T-helper 2 cell (primary cell): Measurements from ENCODE around the gene KRTAP5-6.
"Not testable (repeated sequence)": the region's sequence is repeated elsewhere in the genome, so short reads cannot be mapped to it uniquely, and the experiment has no call there.

Experiments
- DNase-seq, 5 experiments: peaks; one replicate each; pipeline versions ENCODE4 v3.0.0 to v3.0.0-alpha.2; 2012 to 2022

KRTAP5-6 gene

DNA sequence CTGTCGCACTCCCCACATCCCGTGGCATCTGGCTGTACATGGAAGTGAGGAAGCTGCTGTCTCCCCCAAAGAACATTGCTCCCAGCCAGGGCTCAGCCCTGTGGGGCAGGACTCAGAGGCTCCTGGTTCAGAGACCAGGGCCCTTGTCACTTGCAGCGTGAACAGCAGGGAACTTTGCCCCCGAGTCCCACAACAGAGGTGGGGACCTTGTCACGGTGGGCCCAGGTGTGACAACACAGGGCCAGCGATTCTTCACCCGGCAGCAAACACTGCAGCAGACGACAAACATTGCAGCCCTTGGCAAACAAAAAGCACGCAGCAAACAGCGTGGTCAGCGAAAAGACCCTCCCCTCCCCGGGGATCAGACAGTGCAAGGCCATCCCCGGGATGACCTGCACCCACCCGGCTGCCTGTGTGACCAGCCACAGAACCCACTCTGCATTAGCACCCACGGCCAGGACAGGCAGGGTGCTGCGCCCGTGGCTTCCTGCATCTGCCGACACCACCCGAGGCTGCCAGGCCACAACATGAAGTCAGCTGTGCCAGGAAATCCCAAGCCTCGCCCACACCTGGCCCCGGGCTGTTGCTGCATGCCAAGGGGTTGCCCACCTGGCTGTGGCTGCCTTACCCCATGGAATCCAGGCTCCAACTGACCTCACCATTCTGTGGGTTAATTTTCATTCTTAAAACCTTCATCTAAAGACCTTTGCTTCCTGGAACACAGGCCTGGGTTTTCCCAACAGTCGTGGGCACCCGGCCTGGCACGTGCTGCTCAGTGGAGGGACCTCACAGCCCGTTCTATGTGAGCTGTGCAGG lies 35.3 kb upstream of the KRTAP5-6 start:
- DNase-seq: not testable (repeated sequence)

DNA sequence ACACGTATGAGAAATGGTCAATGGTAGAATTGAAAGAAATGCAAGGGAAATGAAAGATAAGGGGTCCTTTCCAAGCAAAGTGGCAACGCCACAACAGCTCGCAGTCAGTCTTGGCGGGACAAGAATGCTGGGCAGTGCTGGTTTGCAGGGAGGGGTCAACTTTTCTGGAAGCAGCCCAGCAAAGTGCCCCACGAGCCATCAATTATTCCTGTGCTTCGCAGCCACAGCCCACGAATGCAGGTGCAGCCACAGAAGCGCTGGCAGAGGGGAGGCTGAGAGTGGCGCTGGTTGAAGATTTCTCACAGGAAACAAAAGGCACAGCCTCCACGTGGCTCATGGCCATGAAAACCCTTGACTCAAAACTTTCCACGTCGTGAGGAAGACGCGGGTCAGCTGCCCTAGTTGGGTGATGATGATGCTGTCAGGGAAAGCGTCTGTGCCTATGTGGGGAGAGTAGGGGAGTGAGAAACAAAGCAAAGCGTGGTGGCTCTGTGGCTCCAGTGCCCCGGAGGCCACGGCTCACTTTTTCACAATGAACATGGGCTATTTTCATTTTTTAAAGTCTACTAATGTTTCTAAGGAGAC lies 34.2 kb upstream of the KRTAP5-6 start:
- DNase-seq: not testable (repeated sequence)

DNA sequence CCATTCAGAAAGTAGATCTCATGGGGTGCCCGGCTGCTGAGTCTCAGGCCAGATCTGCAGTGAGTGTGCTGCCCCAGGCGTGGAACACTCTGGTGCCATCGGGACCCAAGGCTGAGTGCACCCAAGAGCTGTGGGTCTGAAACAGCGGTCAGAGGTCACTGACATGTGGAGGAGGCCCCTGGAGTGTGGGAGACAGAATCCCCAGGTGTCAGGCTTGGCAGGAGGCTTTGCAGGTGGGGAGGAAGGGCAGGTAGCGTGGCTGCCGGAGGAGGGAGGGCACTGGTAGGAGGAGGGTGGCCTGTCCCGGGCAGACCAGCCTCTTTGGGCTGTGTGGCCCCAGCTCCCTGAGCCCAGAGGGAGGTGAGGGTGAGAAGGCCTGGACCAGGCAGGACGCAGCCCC lies 31.7 kb upstream of the KRTAP5-6 start:
- no peak for DNase-seq

DNA sequence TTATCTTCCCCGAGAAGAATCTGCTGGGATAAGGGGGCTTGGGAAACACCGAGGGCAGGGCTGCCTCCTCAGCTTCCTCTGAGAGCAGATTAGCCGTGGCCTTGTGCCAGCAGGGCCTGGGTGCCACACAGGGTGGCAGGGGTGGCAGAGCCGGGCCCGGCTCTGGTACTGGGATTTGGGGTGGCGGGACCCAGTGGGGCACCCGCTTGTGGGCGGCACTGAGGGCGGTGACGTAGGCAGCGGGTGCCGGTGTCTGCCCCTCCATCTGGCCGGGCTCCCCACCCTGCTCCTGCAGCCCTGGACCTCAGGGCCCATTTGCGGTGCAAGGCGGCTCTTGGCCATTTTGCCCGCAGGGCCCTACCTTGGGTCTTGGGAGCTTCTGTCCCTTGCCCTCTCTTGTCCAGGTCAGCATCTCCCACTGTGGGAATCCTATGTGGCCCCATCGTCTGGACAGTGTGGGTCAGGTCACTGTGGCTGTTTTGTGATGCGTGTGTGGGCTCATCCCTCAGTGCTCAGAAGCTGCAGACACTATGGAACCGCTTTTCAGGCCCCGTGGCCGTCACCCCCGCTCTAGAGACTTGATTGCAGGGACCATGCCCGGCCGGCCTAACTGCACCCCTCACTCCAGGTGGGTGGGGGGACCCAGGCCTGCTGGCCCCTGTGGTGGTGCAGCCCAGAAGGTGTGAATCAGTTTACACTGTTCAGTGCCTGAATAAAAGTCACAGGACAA lies 29.7 kb upstream of the KRTAP5-6 start:
- no peak for DNase-seq

DNA sequence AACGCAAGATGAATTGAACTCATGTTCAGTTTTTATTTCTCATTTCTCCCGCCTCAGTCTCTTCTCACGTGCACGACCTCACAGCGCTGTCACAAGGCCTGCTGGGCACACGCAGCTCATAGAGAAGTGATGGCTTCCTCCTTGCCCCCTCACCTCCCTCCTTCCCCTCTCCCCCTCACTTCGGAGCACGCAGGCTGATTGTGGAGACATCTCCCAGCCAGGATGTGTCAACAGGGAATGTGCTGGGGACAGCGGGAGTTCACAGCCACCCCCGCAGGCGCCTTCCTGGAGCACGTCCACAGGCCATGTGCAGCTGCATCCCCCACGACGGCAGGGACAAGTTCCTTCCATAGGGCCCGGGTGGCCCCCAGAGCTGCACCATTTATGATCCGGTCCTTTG lies 29.1 kb upstream of the KRTAP5-6 start:
- DNase-seq: no peak

DNA sequence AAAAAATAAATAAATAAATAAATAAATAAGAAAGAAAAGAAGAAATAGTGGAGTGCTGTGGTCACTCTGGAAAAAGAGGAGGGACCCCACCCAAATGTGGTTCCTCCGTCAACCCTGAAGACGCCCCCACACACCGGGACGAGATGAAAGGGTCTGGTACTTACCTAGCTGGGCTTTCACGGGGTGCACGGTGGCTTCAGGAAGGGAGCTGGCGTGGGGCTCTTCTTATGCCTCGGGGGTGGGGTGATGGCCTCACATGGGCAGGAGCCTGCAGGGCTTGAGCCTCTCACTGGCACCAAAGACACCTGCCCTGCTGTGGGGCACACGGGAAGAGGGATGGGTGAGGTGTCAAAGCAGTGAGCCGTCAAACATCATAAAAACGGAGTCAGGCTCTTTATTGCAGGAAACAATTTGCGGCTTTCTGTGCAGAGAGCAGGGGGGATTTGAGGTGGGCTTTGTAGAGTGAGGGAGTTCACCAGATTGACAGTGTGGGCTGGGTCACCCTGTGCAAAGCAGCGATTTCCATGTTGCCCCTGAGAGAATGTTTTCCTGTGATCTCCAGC lies 28.0 kb upstream of the KRTAP5-6 start:
- no peak for DNase-seq

DNA sequence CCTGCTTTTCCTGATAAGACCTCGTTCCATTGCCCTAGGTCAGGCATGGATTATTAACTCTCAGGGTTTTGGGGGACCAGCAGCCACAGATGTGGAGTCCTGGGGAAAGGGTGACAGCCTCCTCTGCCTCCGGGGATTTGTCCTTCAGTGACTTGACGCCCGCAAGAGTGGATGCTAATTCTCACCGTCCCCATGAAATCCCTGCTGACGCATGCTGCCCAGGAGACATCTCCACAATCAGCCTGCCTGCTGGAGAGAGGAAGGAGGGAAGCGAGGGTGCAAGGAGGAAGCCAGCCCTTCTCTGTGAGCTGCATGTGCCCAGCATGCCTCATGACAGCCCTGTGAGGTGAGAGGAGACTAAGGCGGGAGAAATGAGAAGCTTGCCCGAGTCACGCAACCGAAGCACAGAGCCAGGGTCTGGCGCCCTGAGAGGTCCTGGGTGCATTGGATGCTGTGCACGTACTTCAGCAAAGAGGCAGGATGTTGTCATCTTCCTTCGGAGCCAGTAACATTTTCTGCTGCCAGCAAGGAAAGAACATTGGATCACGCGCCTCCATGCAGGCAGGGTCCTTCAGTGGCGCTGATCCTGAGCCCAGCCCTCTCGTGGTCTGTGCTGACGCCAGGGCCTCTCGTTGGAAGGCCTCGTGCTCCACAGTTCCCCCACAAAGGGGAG lies 27.3 kb upstream of the KRTAP5-6 start:
- DNase-seq: no peak

DNA sequence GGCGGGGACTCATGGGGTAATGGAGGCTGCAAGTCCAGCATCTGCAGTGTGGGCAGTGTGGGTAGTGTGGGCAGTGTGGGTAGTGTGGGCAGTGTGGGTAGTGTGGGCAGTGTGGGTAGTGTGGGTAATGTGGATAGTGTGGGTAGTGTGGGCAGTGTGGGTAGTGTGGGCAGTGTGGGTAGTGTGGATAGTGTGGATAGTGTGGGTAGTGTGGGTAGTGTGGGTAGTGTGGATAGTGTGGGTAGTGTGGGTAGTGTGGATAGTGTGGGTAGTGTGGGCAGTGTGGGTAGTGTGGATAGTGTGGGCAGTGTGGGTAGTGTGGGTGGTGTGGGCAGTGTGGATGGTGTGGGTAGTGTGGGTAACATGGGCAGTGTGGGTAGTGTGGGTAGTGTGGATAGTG lies 26.5 kb upstream of the KRTAP5-6 start:
- not testable (repeated sequence) for DNase-seq

DNA sequence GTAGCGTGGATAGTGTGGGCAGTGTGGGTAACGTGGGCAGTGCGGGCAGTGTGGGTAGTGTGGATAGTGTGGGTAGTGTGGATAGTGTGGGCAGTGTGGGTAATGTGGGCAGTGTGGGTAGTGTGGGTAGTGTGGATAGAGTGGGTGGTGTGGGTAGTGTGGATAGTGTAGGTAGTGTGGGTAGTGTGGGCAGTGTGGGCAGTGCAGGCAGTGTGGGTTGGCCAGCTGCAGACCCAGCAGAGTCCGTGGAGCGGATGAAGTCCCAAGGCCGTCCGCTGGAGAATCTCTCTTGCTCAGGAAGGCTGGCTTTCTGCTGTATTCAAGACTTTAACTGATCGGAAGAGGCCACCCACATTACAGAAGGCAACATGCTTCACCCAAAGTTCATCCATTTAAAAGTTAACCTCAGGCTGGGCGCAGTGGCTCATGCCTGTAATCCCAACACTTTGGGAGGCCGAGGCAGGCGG lies 26.1 kb upstream of the KRTAP5-6 start:
- DNase-seq: no peak

DNA sequence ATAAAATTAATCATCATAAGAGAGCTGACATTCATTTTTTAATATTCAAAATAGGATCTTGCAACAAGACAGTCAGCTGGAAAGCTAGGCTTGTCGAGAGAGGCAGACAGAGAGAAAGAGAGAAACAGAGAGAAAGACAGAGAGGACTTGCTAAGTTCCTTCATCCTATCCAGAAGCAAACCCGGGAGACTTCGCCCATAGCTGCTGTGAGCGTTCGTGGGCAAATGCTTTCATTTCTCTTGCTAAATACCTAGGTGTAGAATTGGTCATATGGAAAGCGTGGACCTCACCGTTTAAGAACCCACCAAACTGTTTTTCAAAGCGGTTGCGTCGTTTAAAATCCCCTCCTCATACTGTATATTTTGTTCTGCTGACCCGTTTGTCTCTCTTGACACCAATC lies 25.3 kb upstream of the KRTAP5-6 start:
- DNase-seq: no peak

DNA sequence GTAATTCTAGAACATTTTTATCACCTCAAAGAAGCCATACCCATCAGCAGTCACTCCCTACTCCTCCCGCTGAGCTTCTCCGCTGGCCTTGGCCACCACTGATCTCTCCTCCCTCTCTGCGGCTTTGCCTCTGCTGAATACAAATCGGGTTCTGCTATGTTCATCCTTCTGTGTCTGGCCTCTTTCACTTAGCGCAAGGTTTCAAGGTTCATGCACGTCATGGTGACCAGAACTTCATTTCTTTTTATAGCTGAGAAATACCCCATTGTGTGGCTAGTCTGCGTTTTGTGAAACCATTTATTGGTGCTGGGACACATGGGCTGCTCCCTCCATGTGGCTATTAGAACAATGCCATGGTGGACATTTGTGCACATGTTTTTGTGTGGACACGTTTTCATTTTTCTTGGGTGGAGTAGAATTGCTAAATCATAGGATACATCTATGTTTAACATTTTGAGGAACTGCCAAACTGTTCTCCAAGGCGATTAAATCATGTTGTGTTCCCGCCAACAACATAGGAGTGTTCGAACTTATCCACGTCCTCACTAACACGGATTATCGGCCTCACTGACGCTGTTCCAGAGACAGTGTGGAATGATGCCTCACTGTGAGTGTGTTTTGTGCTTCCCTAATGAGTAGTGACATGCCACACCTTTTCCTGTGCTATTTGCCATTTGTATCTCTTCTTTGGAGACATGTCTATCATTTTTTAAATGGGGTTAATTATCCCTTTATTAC lies 24.2 kb upstream of the KRTAP5-6 start:
- no peak for DNase-seq

DNA sequence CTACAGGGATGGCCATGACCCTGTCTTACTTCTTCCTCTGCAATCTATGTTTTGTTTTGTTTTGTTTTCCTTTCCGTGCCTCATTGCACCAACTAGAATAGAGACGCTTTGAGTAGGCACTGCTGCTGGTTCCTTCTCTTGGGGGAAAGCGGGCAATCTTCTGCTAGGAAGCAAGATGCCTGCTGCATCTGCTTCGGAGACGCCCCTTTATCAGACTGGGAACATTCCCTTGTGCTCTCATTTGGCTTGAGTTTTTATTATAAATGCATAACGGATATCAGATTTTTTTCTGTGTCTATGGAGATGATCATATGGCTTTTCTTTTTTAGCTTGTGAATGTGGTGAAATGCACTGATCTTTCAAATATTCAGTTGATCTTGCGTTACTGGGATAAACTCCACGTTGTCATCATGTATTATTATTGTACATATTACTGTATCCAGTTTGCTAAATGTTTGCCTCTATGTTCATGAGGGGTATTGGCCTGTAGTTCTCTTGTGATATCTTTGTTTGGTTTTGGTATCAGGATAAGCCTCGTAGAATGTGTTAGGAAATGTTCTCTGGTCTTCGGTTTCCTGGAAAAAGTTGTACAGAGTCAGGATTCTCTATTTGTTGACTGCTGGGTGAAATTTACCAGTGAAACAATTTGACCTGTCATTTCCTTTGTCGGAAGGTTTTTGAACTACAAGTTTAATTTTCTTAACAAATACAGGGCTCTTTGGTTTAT lies 23.4 kb upstream of the KRTAP5-6 start:
- DNase-seq: no peak

DNA sequence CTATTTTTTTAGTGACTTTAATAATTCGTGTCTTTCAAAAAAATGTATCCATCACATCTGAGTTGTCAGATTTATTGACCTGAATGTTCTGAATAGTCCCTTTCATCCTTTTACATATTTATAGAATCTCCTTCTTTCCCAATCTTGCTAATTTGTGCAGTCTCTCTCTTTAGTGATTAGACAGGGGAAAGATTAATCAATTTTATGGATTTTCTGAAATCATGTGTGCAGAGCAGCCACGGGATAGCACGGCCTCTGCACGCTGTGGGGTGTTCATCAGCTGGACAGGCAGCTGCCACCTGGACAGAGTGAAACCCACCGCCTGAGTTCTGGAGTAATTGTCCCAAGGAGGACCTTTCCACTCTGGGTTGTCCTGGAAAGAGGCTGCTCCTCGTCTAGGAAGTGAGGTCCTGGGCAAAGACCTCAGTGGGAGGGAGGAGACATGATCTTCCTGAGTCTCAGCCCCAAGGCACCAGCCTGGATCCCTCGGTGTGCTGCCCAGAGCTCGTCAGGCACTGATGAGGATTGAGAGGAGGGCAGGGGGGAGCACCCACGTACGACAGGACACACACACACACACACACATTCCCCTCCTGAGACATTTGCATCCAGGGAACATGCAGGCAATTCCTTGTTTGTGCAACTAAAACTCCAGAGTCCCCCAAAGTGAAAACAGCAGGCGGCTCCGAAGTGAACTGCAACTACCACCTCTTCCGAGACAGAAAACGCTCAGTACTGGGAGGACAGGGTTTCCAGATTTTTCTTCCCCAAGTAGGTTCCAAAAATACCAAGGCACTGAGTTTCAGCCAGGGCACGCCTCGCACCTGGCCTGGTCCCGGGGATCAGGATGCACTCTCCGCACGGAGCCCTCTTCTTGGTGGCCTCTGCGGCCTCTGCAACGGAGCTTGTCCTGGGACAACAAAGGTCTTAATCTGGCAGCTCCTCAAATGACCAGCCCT lies 22.5 kb upstream of the KRTAP5-6 start:
- DNase-seq: no peak

DNA sequence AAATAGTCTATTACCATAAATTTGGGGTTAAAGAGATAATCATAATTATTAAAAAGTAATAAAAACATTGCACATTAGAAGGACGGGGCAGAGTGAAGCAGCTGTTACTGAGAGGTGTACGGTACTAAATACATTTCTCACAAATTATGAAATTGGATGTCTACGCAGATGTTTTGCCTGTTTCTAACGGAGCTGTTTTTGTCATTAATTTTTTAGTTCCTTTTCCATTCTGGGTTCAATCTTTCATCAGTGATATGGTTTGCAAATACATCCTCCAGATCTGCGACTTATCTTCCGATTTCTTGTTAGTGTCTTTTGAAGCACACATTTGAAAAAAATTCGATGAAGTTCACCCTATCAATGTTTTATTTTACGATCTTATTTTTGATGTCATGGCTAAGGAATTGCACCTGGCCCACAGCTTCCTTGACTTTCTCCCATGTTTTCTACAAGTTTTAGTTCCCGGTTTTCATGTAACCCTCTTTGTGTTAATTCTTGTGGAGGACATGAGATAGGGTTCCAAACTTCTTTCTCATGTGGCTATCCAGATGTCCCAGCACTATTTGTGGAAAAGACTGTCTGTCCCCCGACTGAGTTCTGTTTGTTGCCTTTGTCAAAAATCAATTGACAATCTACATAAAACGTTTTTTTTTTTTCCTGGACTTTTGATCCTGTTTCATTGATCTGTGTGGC lies 21.3 kb upstream of the KRTAP5-6 start:
- DNase-seq: no peak

DNA sequence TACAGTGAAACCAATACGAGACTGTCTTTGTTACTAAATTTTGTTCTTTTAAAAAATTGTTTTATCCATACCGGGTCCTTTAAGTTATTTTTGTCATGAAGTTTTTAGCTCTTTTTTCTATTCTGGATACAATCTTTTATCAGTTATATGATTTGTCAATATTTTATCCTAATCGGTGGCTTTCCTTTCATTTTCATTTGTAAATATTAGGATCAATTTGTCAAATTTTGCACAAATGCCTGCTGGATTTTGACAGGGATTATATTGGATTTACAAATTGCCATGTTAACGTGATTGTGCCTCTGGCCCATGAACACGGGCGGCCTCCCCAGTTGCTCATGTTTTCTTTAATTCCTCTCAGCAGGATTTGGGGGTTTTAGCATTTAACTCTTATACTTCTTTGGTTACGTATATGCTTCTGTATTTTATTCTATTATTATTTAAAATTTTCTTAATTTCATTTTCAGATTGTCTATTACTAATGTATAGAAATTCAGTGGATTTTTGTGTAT lies 20.7 kb upstream of the KRTAP5-6 start:
- no peak for DNase-seq

DNA sequence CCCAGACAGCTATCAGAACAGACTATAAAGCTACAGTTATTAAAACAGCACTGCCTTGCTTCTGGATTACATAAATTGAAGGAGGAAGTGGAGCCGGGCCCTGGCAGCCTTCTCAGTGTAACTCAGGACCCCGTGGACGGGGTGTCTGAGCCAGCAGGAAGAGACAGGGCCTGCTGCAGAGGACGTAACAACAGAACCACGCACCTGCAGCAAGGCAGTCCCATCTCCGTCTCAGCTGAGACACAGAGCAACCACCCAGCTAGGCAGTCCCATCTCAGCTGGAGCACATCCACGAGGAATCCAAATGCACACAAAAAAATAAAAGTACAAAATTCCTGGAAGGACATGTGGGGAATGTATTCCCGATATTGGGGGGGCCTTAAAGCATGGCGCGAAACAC lies 17.1 kb upstream of the KRTAP5-6 start:
- DNase-seq: no peak

DNA sequence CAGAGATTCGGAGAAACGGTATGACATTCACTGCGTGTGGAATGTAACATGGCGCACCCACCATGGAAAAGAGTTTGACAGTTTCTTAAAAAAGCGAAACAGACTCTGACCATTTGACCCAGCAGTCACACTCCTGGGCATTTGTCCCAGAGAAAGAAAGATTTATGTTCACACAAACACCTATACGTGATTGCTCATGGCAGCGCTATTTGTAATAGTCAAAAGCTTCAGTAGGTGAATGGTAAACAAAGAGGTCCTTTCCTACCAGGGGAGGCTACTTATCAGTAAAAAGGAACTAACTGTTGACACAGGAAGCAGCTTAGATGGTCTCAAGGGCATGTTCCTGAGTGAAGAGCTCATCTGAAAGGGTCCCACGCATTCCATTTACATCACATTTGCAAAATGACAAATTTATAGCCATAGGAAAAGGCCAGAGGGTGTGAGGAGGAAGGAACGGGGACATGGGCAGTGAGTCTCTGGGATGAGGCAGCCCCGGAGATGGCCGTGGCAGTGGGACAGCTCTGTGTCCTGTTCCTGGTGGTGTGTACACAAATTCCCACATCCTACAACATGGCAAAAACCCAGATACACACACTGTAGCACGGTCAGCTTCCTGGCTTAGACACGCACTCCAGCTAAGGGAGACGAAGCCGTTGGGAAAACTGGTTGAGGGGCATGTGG lies 14.6 kb upstream of the KRTAP5-6 start:
- no peak for DNase-seq

DNA sequence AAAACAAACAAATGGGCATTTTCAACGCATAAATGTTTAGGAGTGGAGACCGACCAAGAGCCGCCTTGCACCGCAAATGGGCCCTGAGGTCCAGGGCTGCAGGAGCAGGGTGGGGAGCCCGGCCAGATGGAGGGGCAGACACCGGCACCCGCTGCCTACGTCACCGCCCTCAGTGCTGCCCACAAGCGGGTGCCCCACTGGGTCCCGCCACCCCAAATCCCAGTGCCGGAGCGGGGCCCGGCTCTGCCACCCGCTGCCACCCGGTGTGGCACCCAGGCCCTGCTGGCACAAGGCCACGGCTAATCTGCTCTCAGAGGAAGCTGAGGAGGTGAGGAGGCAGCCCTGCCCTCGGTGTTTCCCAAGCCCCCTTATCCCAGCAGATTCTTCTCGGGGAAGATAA lies 13.8 kb upstream of the KRTAP5-6 start:
- not testable (repeated sequence) for DNase-seq
